ENCODE measurements around the gene BHLHE23.

Gene BHLHE23

DNA sequence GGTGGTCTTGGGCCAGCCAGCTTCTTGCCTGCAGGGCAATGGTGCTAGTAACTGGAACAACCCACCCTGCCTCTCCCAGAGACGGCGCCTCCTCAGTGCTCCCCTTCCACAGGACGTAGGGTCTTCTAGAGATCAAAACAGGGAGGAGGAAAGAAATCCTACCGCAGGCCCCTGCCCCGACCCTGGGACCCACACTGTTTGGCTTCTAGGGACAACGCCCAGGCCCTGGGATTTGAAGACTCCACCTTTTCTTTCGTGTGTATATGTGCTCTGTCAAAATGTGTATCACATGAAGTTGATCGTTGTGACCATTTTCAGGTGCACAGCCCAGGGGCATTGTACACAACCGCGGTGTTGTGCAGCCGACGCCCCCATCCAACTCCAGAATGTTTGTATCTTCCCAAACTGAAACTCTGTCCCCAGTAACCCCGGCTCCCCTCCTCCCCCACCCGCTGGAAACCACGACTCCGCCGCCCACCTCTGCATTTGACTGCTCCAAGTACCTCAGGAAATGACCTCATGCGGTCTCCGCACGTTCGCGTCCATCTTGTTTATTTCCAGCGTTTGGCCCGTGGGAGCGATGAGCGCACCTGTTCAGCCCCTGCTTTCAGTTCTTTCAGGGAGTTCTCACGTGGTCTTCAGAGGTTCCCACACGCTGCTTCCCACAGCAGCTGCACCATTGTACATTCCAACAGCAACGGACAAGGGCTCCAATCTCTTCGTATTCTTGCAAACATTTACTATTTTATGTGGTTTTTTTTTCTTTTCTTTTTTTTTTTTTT, 3.4 kb upstream of the BHLHE23 start:
- TF ChIP-seq PPARA (CRISPR knock-in tag; IDR thresholded peaks at IDR 0.05; ENCODE audit: borderline replicate concordance): no peak
- TF ChIP-seq, protein P1, sequence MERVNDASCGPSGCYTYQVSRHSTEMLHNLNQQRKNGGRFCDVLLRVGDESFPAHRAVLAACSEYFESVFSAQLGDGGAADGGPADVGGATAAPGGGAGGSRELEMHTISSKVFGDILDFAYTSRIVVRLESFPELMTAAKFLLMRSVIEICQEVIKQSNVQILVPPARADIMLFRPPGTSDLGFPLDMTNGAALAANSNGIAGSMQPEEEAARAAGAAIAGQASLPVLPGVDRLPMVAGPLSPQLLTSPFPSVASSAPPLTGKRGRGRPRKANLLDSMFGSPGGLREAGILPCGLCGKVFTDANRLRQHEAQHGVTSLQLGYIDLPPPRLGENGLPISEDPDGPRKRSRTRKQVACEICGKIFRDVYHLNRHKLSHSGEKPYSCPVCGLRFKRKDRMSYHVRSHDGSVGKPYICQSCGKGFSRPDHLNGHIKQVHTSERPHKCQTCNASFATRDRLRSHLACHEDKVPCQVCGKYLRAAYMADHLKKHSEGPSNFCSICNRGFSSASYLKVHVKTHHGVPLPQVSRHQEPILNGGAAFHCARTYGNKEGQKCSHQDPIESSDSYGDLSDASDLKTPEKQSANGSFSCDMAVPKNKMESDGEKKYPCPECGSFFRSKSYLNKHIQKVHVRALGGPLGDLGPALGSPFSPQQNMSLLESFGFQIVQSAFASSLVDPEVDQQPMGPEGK (CRISPR knock-in tag; IDR thresholded peaks at IDR 0.05; ENCODE audit: borderline replicate concordance): no peak
- no peak for TF ChIP-seq RARB (CRISPR knock-in tag; IDR thresholded peaks at IDR 0.05)
- TF ChIP-seq ZNF8 (CRISPR knock-in tag; IDR thresholded peaks at IDR 0.05): no peak
- no peak for TF ChIP-seq ESRRG (CRISPR knock-in tag; IDR thresholded peaks at IDR 0.05)
- no peak for TF ChIP-seq ZFP30 (CRISPR knock-in tag; IDR thresholded peaks at IDR 0.05)
- TF ChIP-seq ISL1 (CRISPR knock-in tag; IDR thresholded peaks at IDR 0.05): no peak
- TF ChIP-seq TOX (CRISPR knock-in tag; IDR thresholded peaks at IDR 0.05; ENCODE audit: borderline replicate concordance): no peak
- no peak for TF ChIP-seq BACH2 (CRISPR knock-in tag; IDR thresholded peaks at IDR 0.05; ENCODE audit: borderline replicate concordance)
- TF ChIP-seq ZNF565 (CRISPR knock-in tag; conservative IDR thresholded peaks at IDR 0.05; ENCODE audit: low read depth): no peak
- TF ChIP-seq ZC3H10 (CRISPR knock-in tag; IDR thresholded peaks at IDR 0.05): no peak
- TF ChIP-seq SNAI2 (CRISPR knock-in tag; IDR thresholded peaks at IDR 0.05): no peak

DNA sequence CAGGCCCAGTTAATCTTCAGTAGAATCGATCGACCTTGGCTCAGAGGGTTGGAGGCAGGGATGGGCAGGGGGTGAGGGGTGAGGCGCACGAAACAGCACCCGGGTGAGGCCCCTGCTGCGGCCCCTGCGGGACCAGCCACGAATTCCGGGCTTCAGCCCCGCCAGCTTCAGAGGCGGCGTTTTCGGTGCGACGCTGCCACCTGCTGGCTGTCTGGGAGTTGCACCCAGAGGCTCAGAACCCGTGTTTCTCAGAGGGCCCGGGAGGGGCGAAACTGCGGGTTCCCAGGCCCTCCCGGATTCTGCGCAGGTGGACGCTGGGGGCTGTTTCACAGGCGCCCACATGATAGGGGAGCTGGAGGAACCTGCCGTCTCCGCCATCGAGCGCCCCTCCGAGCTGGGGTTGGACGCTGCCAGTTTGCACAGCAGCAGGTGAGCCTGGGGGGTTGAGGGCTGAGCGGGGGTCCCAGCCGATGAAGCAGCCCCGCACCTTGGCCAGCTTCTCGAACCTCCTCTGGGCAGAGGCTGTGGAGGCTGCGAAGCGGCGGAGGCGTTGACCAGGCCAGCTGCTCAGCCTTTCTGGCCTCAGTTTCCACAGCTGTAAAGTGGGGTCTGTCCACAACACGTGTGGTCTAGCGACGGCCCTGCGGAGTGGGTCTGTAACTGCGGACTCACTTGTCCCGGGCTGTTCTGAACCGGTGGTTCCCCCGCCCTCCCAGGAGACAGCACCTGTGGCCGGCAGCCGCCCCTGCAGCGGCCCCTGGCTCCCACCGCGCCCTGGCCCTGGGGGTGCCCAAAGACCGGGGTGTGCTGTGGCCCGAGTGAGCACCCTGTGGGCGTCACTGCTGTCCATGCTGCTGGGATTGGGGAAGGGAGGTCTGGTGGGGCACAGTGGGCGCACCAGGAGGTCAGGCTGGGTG, 2.5 kb upstream of the BHLHE23 start:
- peak; percentile 90 for ATAC-seq
- TF ChIP-seq, protein P2, sequence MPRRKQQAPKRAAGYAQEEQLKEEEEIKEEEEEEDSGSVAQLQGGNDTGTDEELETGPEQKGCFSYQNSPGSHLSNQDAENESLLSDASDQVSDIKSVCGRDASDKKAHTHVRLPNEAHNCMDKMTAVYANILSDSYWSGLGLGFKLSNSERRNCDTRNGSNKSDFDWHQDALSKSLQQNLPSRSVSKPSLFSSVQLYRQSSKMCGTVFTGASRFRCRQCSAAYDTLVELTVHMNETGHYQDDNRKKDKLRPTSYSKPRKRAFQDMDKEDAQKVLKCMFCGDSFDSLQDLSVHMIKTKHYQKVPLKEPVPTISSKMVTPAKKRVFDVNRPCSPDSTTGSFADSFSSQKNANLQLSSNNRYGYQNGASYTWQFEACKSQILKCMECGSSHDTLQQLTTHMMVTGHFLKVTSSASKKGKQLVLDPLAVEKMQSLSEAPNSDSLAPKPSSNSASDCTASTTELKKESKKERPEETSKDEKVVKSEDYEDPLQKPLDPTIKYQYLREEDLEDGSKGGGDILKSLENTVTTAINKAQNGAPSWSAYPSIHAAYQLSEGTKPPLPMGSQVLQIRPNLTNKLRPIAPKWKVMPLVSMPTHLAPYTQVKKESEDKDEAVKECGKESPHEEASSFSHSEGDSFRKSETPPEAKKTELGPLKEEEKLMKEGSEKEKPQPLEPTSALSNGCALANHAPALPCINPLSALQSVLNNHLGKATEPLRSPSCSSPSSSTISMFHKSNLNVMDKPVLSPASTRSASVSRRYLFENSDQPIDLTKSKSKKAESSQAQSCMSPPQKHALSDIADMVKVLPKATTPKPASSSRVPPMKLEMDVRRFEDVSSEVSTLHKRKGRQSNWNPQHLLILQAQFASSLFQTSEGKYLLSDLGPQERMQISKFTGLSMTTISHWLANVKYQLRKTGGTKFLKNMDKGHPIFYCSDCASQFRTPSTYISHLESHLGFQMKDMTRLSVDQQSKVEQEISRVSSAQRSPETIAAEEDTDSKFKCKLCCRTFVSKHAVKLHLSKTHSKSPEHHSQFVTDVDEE (CRISPR knock-in tag; IDR thresholded peaks at IDR 0.05): no peak
- no peak for TF ChIP-seq BACH2 (CRISPR knock-in tag; IDR thresholded peaks at IDR 0.05; ENCODE audit: borderline replicate concordance)
- no peak for TF ChIP-seq RARB (CRISPR knock-in tag; IDR thresholded peaks at IDR 0.05)
- no peak for TF ChIP-seq ZNF8 (CRISPR knock-in tag; IDR thresholded peaks at IDR 0.05)
- no peak for TF ChIP-seq TCF4 (CRISPR knock-in tag; IDR thresholded peaks at IDR 0.05; ENCODE audit: borderline replicate concordance)
- TF ChIP-seq ZC3H10 (CRISPR knock-in tag; IDR thresholded peaks at IDR 0.05): no peak
- no peak for TF ChIP-seq SNAI2 (CRISPR knock-in tag; IDR thresholded peaks at IDR 0.05)
- no peak for TF ChIP-seq OSR1 (CRISPR knock-in tag; IDR thresholded peaks at IDR 0.05)

More for the DNA sequence above, 3.4 kb upstream of the BHLHE23 start:
- ATAC-seq: no peak; the same call in 2 of the 3 replicates

DNA sequence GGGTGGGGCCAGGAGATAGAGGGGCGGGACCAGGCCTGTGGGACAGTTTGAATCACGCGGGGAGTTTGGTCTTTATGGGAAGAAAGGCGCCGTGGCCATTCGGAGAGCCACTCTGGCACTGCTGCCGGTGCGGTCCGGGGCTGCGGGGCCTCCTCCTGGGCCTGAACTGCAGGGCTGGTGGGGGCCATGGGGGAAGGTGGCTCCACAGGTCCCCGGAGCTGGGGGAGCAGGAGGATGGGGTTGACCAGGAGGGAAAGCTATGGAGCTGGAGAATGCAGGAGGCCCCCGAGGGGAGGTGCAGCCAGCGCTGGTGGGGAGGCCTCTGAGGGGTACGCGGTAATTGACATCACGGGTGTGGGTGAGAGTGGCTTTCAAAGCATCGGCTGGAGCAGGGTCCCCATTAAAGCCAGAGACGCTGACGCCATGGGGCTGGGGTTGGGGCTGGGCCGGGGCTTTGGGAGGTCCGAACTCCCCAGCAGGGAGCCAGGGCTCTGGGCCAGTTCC, 1.8 kb upstream of the BHLHE23 start:
- no peak for TF ChIP-seq ZNF8 (CRISPR knock-in tag; IDR thresholded peaks at IDR 0.05)
- no peak for TF ChIP-seq PPARA (CRISPR knock-in tag; IDR thresholded peaks at IDR 0.05; ENCODE audit: borderline replicate concordance)
- TF ChIP-seq BACH2 (CRISPR knock-in tag; IDR thresholded peaks at IDR 0.05; ENCODE audit: borderline replicate concordance): no peak
- no peak for TF ChIP-seq ISL1 (CRISPR knock-in tag; IDR thresholded peaks at IDR 0.05)
- no peak for TF ChIP-seq ZNF565 (CRISPR knock-in tag; conservative IDR thresholded peaks at IDR 0.05; ENCODE audit: low read depth)
- TF ChIP-seq, protein P3, sequence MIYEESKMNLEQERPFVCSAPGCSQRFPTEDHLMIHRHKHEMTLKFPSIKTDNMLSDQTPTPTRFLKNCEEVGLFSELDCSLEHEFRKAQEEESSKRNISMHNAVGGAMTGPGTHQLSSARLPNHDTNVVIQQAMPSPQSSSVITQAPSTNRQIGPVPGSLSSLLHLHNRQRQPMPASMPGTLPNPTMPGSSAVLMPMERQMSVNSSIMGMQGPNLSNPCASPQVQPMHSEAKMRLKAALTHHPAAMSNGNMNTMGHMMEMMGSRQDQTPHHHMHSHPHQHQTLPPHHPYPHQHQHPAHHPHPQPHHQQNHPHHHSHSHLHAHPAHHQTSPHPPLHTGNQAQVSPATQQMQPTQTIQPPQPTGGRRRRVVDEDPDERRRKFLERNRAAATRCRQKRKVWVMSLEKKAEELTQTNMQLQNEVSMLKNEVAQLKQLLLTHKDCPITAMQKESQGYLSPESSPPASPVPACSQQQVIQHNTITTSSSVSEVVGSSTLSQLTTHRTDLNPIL (CRISPR knock-in tag; IDR thresholded peaks at IDR 0.05; ENCODE audit: low read depth): no peak
- no peak for TF ChIP-seq ZNF70 (CRISPR knock-in tag; IDR thresholded peaks at IDR 0.05)
- TF ChIP-seq, protein P2 (CRISPR knock-in tag; IDR thresholded peaks at IDR 0.05): no peak
- TF ChIP-seq TCF4 (CRISPR knock-in tag; IDR thresholded peaks at IDR 0.05; ENCODE audit: borderline replicate concordance): no peak
- TF ChIP-seq ZFP3 (CRISPR knock-in tag; IDR thresholded peaks at IDR 0.05): no peak
- TF ChIP-seq, protein P4, sequence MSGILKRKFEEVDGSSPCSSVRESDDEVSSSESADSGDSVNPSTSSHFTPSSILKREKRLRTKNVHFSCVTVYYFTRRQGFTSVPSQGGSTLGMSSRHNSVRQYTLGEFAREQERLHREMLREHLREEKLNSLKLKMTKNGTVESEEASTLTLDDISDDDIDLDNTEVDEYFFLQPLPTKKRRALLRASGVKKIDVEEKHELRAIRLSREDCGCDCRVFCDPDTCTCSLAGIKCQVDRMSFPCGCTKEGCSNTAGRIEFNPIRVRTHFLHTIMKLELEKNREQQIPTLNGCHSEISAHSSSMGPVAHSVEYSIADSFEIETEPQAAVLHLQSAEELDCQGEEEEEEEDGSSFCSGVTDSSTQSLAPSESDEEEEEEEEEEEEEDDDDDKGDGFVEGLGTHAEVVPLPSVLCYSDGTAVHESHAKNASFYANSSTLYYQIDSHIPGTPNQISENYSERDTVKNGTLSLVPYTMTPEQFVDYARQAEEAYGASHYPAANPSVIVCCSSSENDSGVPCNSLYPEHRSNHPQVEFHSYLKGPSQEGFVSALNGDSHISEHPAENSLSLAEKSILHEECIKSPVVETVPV (CRISPR knock-in tag; IDR thresholded peaks at IDR 0.05): no peak
- TF ChIP-seq ESRRG (CRISPR knock-in tag; IDR thresholded peaks at IDR 0.05): no peak
- TF ChIP-seq GLIS3 (CRISPR knock-in tag; IDR thresholded peaks at IDR 0.05): no peak
- no peak for TF ChIP-seq ARNTL (CRISPR knock-in tag; IDR thresholded peaks at IDR 0.05; ENCODE audit: borderline replicate concordance, low read depth)
- no peak for TF ChIP-seq TOX (CRISPR knock-in tag; IDR thresholded peaks at IDR 0.05; ENCODE audit: borderline replicate concordance)
- no peak for TF ChIP-seq CSDC2 (CRISPR knock-in tag; IDR thresholded peaks at IDR 0.05)
- ATAC-seq: peak; percentile 18
